ENCODE measurements around the gene S1PR4. TPM values are rescaled to one million over a fixed set of nuclear protein-coding genes. Genes with fewer than 3 reads are reported as not detected.

The S1PR4 gene, protein sequence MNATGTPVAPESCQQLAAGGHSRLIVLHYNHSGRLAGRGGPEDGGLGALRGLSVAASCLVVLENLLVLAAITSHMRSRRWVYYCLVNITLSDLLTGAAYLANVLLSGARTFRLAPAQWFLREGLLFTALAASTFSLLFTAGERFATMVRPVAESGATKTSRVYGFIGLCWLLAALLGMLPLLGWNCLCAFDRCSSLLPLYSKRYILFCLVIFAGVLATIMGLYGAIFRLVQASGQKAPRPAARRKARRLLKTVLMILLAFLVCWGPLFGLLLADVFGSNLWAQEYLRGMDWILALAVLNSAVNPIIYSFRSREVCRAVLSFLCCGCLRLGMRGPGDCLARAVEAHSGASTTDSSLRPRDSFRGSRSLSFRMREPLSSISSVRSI
- 58.1 TPM for polyA plus RNA-seq (2013)

DNA sequence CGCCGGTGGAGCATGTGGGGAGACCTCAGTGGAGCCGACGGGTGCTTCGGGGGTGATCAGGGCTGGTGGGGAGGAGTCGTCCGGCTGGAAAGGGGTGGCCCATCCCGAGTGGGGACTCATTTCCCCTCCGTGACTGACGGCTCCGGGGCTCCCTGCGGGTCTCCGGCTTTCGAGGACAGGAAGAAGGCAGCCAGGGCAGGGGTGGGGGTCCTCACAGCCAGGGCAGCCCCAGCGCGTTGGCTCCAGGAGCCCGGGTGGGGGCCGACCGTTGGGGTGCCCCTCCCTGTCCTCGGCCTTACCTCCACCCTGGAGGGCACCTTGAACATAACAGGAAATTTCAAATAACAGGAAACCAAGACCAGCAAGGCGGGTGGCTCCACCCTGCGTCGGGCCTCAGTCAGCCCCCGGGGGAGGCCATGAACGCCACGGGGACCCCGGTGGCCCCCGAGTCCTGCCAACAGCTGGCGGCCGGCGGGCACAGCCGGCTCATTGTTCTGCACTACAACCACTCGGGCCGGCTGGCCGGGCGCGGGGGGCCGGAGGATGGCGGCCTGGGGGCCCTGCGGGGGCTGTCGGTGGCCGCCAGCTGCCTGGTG, at the start of gene S1PR4:
TSS of gene S1PR4 (plus strand) at position 393 of the 596 bp plus-strand sequence. CDS start at position 417, 24 bp downstream.
- Histone ChIP-seq H3K27ac (ENCODE audit: insufficient read depth in 1 of 2, low read depth in 1 of 2, low read length in 2 of 2, poor library complexity in 1 of 2, severe bottlenecking in 2 of 2) (peak within 1 kb of the TSS; percentile 78 to 85), H3K36me3 (ENCODE audit: control insufficient read depth in 4 of 4, insufficient read depth in 4 of 4, low read length in 3 of 4) (peaks cover 0 to 3% (median 2%) of the 10 kb centered on the region in 4 experiments), H3K27me3 (replicated peaks in 2 of 5; ENCODE audit: control insufficient read depth in 4 of 5, insufficient read depth in 5 of 5, low read length in 4 of 5) (no peaks in the 10 kb centered on the region), H3K4me3 (ENCODE audit: control insufficient read depth in 1 of 7, extremely low read depth in 1 of 7, insufficient read depth in 4 of 7, low read depth in 2 of 7, low read length in 6 of 7) (peak within 1 kb of the TSS; percentile 74 to 99 (median 93)), H3K9me3 (ENCODE audit: control extremely low read depth in 1 of 5, control insufficient read depth in 4 of 5, insufficient read depth in 2 of 5, low read depth in 1 of 5, low read length in 4 of 5) (no peaks in the 10 kb centered on the region), H3K4me1 (ENCODE audit: control extremely low read depth in 1 of 4, control insufficient read depth in 4 of 4, insufficient read depth in 4 of 4, low read length in 3 of 4) (peaks cover 0 to 55% (median 46%) of the 10 kb centered on the region in 4 experiments)
- WGBS (ENCODE audit: insufficient coverage): 0% methylated on average over 37 of the region's 42 CpGs
- POLR2A ChIA-PET: interaction anchor here (0.6 to 1.1 kb wide), 4 partner anchors 26 to 49 kb away, joined by 3 read pairs; no protein-coding TSS in a partner anchor
- DNase-seq: peak; percentile 71 to 90 (median 83)
- CTCF ChIA-PET: interaction anchor here (1.7 kb wide), 1 partner anchor 35 kb away, joined by 5 read pairs; no protein-coding TSS in a partner anchor

DNA sequence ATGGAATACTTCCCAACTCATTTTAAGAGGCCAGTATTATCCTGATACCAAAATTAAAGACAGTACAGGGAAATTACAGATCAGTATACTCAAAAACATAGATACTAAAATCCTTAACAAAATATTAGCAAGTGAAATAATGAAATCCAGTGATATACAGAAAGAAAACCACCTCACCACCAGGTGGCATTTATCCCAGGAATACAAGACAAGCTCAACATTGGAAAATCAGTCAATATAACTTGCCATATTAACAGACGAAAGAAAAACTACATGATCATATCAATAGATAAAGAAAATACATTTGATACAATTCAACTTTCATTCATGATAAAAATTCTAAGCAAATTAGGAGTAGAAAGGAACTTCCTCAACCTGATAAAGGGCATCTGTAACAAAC, 49.5 kb upstream of the S1PR4 start:
- Histone ChIP-seq H3K36me3 (ENCODE audit: control insufficient read depth in 4 of 4, insufficient read depth in 4 of 4, low read length in 3 of 4) (no peaks in the 10 kb centered on the region), H3K4me3 (ENCODE audit: control insufficient read depth in 1 of 7, extremely low read depth in 1 of 7, insufficient read depth in 4 of 7, low read depth in 2 of 7, low read length in 6 of 7) (no peak overlapping the region), H3K27me3 (replicated peaks in 2 of 5; ENCODE audit: control insufficient read depth in 4 of 5, insufficient read depth in 5 of 5, low read length in 4 of 5) (no peaks in the 10 kb centered on the region), H3K27ac (ENCODE audit: insufficient read depth in 1 of 2, low read depth in 1 of 2, low read length in 2 of 2, poor library complexity in 1 of 2, severe bottlenecking in 2 of 2) (no peak overlapping the region), H3K4me1 (ENCODE audit: control extremely low read depth in 1 of 4, control insufficient read depth in 4 of 4, insufficient read depth in 4 of 4, low read length in 3 of 4) (peaks cover 4 to 69% (median 48%) of the 10 kb centered on the region in 4 experiments), H3K9me3 (ENCODE audit: control extremely low read depth in 1 of 5, control insufficient read depth in 4 of 5, insufficient read depth in 2 of 5, low read depth in 1 of 5, low read length in 4 of 5) (no peaks in the 10 kb centered on the region)
- POLR2A ChIA-PET: interaction anchor here (0.6 to 1.7 kb wide), 4 partner anchors 26 to 50 kb away, joined by 3 to 6 read pairs (median 4); no protein-coding TSS in a partner anchor
- no CpG with 5 or more reads among the region's 1 CpG for WGBS (ENCODE audit: insufficient coverage)
- CTCF ChIA-PET: interaction anchor here (1.1 to 12.5 kb wide), 10 partner anchors 11 to 55 kb away, joined by 3 to 158 read pairs (median 8); partner anchors contain the start of gene GNA15
- peak; percentile 41 to 53 (median 42) for DNase-seq

DNA sequence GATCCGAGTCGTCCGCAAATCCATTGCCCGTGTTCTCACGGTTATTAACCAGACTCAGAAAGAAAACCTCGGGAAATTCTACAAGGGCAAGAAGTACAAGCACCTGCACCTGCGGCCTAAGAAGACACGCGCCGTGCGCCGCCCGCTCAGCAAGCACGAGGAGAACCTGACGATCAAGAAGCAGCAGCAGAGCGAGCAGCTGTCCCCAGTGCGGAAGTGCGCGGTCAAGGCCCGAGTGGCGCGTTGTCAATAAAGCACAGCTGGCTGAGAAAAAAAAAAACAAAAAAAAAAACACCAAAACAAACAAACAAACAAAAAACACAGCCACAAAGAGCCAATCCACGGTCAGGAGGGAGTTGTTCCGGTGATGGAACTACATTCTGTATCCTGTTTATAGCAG, 47.4 kb upstream of the S1PR4 start:
- Histone ChIP-seq H3K4me1 (ENCODE audit: control extremely low read depth in 1 of 4, control insufficient read depth in 4 of 4, insufficient read depth in 4 of 4, low read length in 3 of 4) (peaks cover 7 to 66% (median 53%) of the 10 kb centered on the region in 4 experiments), H3K27me3 (replicated peaks in 2 of 5; ENCODE audit: control insufficient read depth in 4 of 5, insufficient read depth in 5 of 5, low read length in 4 of 5) (no peaks in the 10 kb centered on the region), H3K4me3 (ENCODE audit: control insufficient read depth in 1 of 7, extremely low read depth in 1 of 7, insufficient read depth in 4 of 7, low read depth in 2 of 7, low read length in 6 of 7) (no peak overlapping the region), H3K27ac (ENCODE audit: insufficient read depth in 1 of 2, low read depth in 1 of 2, low read length in 2 of 2, poor library complexity in 1 of 2, severe bottlenecking in 2 of 2) (peak overlapping the region in 1 of 2 experiments; percentile 14), H3K36me3 (ENCODE audit: control insufficient read depth in 4 of 4, insufficient read depth in 4 of 4, low read length in 3 of 4) (no peaks in the 10 kb centered on the region), H3K9me3 (ENCODE audit: control extremely low read depth in 1 of 5, control insufficient read depth in 4 of 5, insufficient read depth in 2 of 5, low read depth in 1 of 5, low read length in 4 of 5) (no peaks in the 10 kb centered on the region)
- WGBS (ENCODE audit: insufficient coverage): 95% methylated on average over 20 of the region's 24 CpGs
- no peak for DNase-seq
- POLR2A ChIA-PET: interaction anchor here (1.4 kb wide), 1 partner anchor 11 kb away, joined by 3 read pairs; no protein-coding TSS in a partner anchor
- CTCF ChIA-PET: interaction anchor here (0.7 to 12.5 kb wide), 7 partner anchors 9 to 184 kb away, joined by 3 to 158 read pairs (median 7); partner anchors contain the start of gene GNA15

DNA sequence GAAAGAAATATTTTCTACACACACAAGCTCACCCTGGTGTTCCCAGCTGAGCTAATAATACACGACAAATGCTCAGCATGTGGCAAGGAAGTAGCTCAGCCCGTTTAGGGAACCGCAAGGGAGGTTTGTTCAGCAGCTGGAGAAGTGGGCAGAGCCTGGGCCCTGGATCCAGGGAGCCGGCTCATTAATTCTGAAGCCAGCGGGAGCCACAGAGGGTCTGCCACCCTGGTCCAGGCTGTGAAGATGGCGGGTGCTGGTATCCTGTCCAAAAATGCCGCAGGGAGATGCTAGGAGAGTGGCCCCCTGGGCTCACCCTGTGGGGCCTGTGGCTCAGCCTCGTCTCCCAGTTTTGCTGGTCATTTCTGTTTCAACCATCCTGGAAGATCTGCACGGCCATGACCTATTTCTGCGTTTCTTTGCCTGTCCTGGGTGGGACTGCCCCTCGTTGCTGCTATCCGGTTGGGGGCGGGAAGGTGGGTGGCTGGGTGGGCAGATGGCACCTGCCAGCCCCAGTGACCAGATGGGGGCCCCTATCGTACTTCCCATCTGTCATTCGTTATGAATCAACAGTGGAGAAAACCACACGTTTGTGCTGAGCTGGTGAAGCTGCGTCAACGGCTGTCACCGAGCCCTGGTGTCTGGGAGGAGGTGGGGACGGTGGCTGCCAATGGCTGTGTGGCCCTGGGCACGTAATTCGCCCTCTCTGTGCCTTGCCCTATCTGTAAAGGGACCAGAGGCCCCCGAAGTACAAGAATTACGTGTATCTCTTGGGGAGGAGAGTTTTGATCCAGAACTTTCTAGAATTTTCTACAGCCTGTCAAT, 45.4 kb upstream of the S1PR4 start:
- H3K36me3 ChIP-seq (ENCODE audit: control insufficient read depth in 4 of 4, insufficient read depth in 4 of 4, low read length in 3 of 4): no peaks in the 10 kb centered on the region
- DNase-seq: peak; percentile 94 to 99 (median 98)
- WGBS (ENCODE audit: insufficient coverage): 0% methylated on average over 17 of the region's 24 CpGs
- ChIA-PET POLR2A (interaction anchor here (0.9 to 1.5 kb wide), 10 partner anchors 9 to 183 kb away, joined by 3 to 7 read pairs (median 4); no protein-coding TSS in a partner anchor), CTCF (interaction anchor here (0.7 to 12.5 kb wide), 11 partner anchors 7 to 176 kb away, joined by 3 to 158 read pairs (median 5); partner anchors contain the start of gene GNA15)
- no peaks in the 10 kb centered on the region for H3K9me3 ChIP-seq (ENCODE audit: control extremely low read depth in 1 of 5, control insufficient read depth in 4 of 5, insufficient read depth in 2 of 5, low read depth in 1 of 5, low read length in 4 of 5)
- peaks cover 7 to 80% (median 65%) of the 10 kb centered on the region in 4 experiments for H3K4me1 ChIP-seq (ENCODE audit: control extremely low read depth in 1 of 4, control insufficient read depth in 4 of 4, insufficient read depth in 4 of 4, low read length in 3 of 4)
- no peaks in the 10 kb centered on the region for H3K27me3 ChIP-seq (replicated peaks in 2 of 5; ENCODE audit: control insufficient read depth in 4 of 5, insufficient read depth in 5 of 5, low read length in 4 of 5)
- H3K27ac ChIP-seq (ENCODE audit: insufficient read depth in 1 of 2, low read depth in 1 of 2, low read length in 2 of 2, poor library complexity in 1 of 2, severe bottlenecking in 2 of 2): peak overlapping the region; percentile 96
- H3K4me3 ChIP-seq (ENCODE audit: control insufficient read depth in 1 of 7, extremely low read depth in 1 of 7, insufficient read depth in 4 of 7, low read depth in 2 of 7, low read length in 6 of 7): peak overlapping the region in 6 of 7 experiments; percentile 20 to 66 (median 51)

DNA sequence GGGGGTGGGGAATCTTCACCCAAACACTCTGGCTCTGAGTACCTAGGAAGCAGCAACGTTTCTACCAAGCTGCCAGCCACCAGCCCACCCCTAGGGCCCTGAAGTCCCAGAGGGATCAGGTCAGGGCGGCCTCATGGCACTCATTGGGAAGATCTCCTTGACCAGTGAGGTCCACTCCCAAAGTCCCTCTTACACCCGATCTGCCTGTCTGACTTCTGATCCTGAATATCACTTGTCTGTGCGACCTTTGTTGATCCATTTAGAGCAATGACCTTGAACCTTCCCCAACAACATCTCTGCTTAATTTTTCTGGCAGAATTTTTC, 44.8 kb upstream of the S1PR4 start:
- peaks cover 7 to 82% (median 68%) of the 10 kb centered on the region in 4 experiments for H3K4me1 ChIP-seq (ENCODE audit: control extremely low read depth in 1 of 4, control insufficient read depth in 4 of 4, insufficient read depth in 4 of 4, low read length in 3 of 4)
- peak overlapping the region; percentile 96 for H3K27ac ChIP-seq (ENCODE audit: insufficient read depth in 1 of 2, low read depth in 1 of 2, low read length in 2 of 2, poor library complexity in 1 of 2, severe bottlenecking in 2 of 2)
- no peaks in the 10 kb centered on the region for H3K27me3 ChIP-seq (replicated peaks in 2 of 5; ENCODE audit: control insufficient read depth in 4 of 5, insufficient read depth in 5 of 5, low read length in 4 of 5)
- no peak for DNase-seq
- no peaks in the 10 kb centered on the region for H3K36me3 ChIP-seq (ENCODE audit: control insufficient read depth in 4 of 4, insufficient read depth in 4 of 4, low read length in 3 of 4)
- POLR2A ChIA-PET: interaction anchor here (0.9 to 1.5 kb wide), 5 partner anchors 8 to 184 kb away, joined by 3 to 7 read pairs (median 3); no protein-coding TSS in a partner anchor
- no peaks in the 10 kb centered on the region for H3K9me3 ChIP-seq (ENCODE audit: control extremely low read depth in 1 of 5, control insufficient read depth in 4 of 5, insufficient read depth in 2 of 5, low read depth in 1 of 5, low read length in 4 of 5)
- H3K4me3 ChIP-seq (ENCODE audit: control insufficient read depth in 1 of 7, extremely low read depth in 1 of 7, insufficient read depth in 4 of 7, low read depth in 2 of 7, low read length in 6 of 7): peak overlapping the region in 3 of 7 experiments; percentile 19 to 54 (median 48)
- 61% methylated on average over 4 of the region's 4 CpGs for WGBS (ENCODE audit: insufficient coverage)
- CTCF ChIA-PET: interaction anchor here (1.3 to 12.5 kb wide), 6 partner anchors 6 to 172 kb away, joined by 3 to 158 read pairs (median 18); partner anchors contain the start of gene GNA15

DNA sequence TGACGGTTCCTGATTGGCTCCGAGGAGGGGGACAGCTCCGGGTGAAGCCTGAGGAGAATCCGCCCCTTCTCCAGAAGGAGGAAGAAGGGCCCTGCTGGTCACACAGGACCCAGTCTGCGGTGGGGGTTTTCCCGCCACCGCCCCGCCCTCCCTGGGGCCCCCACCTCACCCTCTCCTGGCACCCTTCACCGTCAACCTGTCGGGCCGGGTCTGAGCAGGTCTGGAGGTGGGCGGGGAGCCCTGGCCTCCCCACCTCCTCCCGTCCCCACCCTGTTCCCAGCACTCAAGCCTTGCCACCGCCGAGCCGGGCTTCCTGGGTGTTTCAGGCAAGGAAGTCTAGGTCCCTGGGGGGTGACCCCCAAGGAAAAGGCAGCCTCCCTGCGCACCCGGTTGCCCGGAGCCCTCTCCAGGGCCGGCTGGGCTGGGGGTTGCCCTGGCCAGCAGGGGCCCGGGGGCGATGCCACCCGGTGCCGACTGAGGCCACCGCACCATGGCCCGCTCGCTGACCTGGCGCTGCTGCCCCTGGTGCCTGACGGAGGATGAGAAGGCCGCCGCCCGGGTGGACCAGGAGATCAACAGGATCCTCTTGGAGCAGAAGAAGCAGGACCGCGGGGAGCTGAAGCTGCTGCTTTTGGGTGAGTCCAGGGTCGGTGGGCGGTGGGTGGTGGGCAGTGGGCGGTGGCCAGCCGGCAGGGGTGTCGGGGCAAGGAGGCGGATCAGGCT, 42.4 kb upstream of the S1PR4 start, which contains the start of gene GNA15:
TSS of gene GNA15 (plus strand) at position 73 of the 723 bp plus-strand sequence. CDS start at position 491, 418 bp downstream.
- H3K4me3 ChIP-seq (ENCODE audit: control insufficient read depth in 1 of 7, extremely low read depth in 1 of 7, insufficient read depth in 4 of 7, low read depth in 2 of 7, low read length in 6 of 7): peak within 1 kb of the TSS; percentile 79 to 98 (median 96)
- CTCF ChIA-PET: interaction anchor here (6.5 to 12.5 kb wide), 4 partner anchors 4 to 26 kb away, joined by 29 to 158 read pairs (median 140); partner anchors contain the start of gene GNA15

More for the DNA sequence above, 42.4 kb upstream of the S1PR4 start, which contains the start of gene GNA15:
- Histone ChIP-seq H3K27ac (ENCODE audit: insufficient read depth in 1 of 2, low read depth in 1 of 2, low read length in 2 of 2, poor library complexity in 1 of 2, severe bottlenecking in 2 of 2) (peak within 1 kb of the TSS; percentile 96), H3K9me3 (ENCODE audit: control extremely low read depth in 1 of 5, control insufficient read depth in 4 of 5, insufficient read depth in 2 of 5, low read depth in 1 of 5, low read length in 4 of 5) (no peaks in the 10 kb centered on the region), H3K36me3 (ENCODE audit: control insufficient read depth in 4 of 4, insufficient read depth in 4 of 4, low read length in 3 of 4) (peaks cover 0 to 9% (median 6%) of the 10 kb centered on the region in 4 experiments), H3K4me1 (ENCODE audit: control extremely low read depth in 1 of 4, control insufficient read depth in 4 of 4, insufficient read depth in 4 of 4, low read length in 3 of 4) (peaks cover 7 to 74% (median 71%) of the 10 kb centered on the region in 4 experiments), H3K27me3 (replicated peaks in 2 of 5; ENCODE audit: control insufficient read depth in 4 of 5, insufficient read depth in 5 of 5, low read length in 4 of 5) (no peaks in the 10 kb centered on the region)
- POLR2A ChIA-PET: interaction anchor here (0.5 to 1.1 kb wide), 4 partner anchors 8 to 187 kb away, joined by 3 to 4 read pairs (median 3); no protein-coding TSS in a partner anchor
- 0% methylated on average over 31 of the region's 40 CpGs for WGBS (ENCODE audit: insufficient coverage)
- DNase-seq: peak; percentile 70 to 89 (median 87)
